HEK293 (cell line): ENCODE measurements around the gene MMP24.

Experiments
- RBAK ChIP-seq: fragments of 450-650 bp; formaldehyde crosslinking; IDR thresholded peaks from 2 replicates; pipeline ENCODE4 v1.5.1; 2016; ENCODE audit warnings: missing biosample characterization, missing genetic modification characterization
- TCF7L2 ChIP-seq: IDR thresholded peaks from 2 replicates; pipeline ENCODE4 v1.6.1; 2011; ENCODE audit warnings: low read depth, mild to moderate bottlenecking, inconsistent platforms, low read length, moderate library complexity, borderline replicate concordance
- ZEB2 ChIP-seq: fragments of 450-650 bp; formaldehyde crosslinking; IDR thresholded peaks from 2 replicates; pipeline ENCODE4 v1.5.1; 2016; ENCODE audit warnings: missing biosample characterization, missing genetic modification characterization
- ZNF266 ChIP-seq: fragments of 450-650 bp; formaldehyde crosslinking; IDR thresholded peaks from 2 replicates; pipeline ENCODE4 v1.5.1; 2016; ENCODE audit warnings: missing biosample characterization, missing genetic modification characterization, low read depth
- ZNF274 ChIP-seq, 2 experiments: fragments of 200-500 bp in 1 of 2; fragments of 450-650 bp in 1 of 2; sonication (Bioruptor generic) in 1 of 2; formaldehyde crosslinking in 1 of 2; IDR thresholded peaks; 2 replicates each; pipeline versions ENCODE4 v1.5.1 to v1.6.1; 2014 to 2016; ENCODE audit warnings: borderline replicate concordance in 1 of 2, inconsistent platforms in 1 of 2, low read length in 1 of 2, missing biosample characterization in 1 of 2, missing genetic modification characterization in 1 of 2
- ZNF416 ChIP-seq: fragments of 450-650 bp; formaldehyde crosslinking; IDR thresholded peaks from 2 replicates; pipeline ENCODE4 v1.5.1; 2016; ENCODE audit warnings: missing biosample characterization, missing genetic modification characterization
- ZNF48 ChIP-seq: fragments of 450-650 bp; formaldehyde crosslinking; IDR thresholded peaks from 2 replicates; pipeline ENCODE4 v1.5.1; 2016; ENCODE audit warnings: missing biosample characterization, missing genetic modification characterization
- ZNF521 ChIP-seq: fragments of 450-650 bp; formaldehyde crosslinking; IDR thresholded peaks from 2 replicates; pipeline ENCODE4 v1.5.1; 2017; ENCODE audit warnings: missing biosample characterization, mild to moderate bottlenecking, missing genetic modification characterization
- ZNF561 ChIP-seq: fragments of 450-650 bp; IDR thresholded peaks from 2 replicates; pipeline ENCODE4 v1.5.1; 2018; ENCODE audit warnings: missing biosample characterization, missing genetic modification characterization, borderline replicate concordance
- ZNF621 ChIP-seq: fragments of 450-650 bp; formaldehyde crosslinking; IDR thresholded peaks from 2 replicates; pipeline ENCODE4 v1.5.1; 2017; ENCODE audit warnings: missing biosample characterization, missing genetic modification characterization
- TF ChIP-seq, protein P1 (sequence below): fragments of 450-650 bp; formaldehyde crosslinking; IDR thresholded peaks from 2 replicates; pipeline ENCODE4 v1.5.1; 2016; ENCODE audit warnings: missing biosample characterization, missing genetic modification characterization
- TF ChIP-seq, protein P2 (sequence below): fragments of 450-650 bp; formaldehyde crosslinking; IDR thresholded peaks from 2 replicates; pipeline ENCODE4 v1.5.1; 2016; ENCODE audit warnings: missing biosample characterization, missing genetic modification characterization
- TF ChIP-seq, protein P3 (sequence below): fragments of 450-650 bp; formaldehyde crosslinking; IDR thresholded peaks from 2 replicates; pipeline ENCODE4 v1.5.1; 2016; ENCODE audit warnings: missing biosample characterization, missing genetic modification characterization

DNA sequence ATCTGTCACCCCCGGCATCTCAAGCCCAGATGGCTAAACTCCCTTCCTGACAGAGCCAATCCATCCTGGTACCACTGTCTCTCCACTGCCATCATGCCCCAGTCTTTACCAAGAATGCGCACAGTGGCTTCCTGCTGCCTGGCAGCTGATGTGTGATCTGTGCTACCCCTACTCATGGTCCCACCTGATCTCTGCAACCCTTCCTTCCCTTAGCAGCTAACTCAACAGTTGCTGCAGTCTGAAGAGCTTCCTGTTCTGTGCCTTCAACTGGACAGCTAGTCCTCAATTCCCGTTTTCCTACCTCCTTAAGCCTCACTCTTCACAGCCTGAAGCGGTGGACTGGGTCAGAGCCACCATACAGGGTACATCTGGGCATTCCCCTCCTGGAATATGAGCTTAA is 73.3 kb downstream of the MMP24 start:
- TF ChIP-seq ZNF266 (tag by site-specific recombination) (no peak), ZNF416 (no peak), ZEB2 (no peak), ZNF561 (no peak), ZNF274 (IDR thresholded peaks at IDR 0.05; ENCODE audit: low read length) (no peak), ZNF274 (tag by site-specific recombination; IDR thresholded peaks at IDR 0.05; ENCODE audit: borderline replicate concordance) (no peak), ZNF521 (tag by site-specific recombination) (no peak), TCF7L2 (no peak), RBAK (no peak), ZNF48 (tag by site-specific recombination) (no peak), ZNF621 (tag by site-specific recombination) (no peak)
- TF ChIP-seq, protein P1, sequence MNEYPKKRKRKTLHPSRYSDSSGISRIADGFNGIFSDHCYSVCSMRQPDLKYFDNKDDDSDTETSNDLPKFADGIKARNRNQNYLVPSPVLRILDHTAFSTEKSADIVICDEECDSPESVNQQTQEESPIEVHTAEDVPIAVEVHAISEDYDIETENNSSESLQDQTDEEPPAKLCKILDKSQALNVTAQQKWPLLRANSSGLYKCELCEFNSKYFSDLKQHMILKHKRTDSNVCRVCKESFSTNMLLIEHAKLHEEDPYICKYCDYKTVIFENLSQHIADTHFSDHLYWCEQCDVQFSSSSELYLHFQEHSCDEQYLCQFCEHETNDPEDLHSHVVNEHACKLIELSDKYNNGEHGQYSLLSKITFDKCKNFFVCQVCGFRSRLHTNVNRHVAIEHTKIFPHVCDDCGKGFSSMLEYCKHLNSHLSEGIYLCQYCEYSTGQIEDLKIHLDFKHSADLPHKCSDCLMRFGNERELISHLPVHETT (tag by site-specific recombination), result no peak
- TF ChIP-seq, protein P2, sequence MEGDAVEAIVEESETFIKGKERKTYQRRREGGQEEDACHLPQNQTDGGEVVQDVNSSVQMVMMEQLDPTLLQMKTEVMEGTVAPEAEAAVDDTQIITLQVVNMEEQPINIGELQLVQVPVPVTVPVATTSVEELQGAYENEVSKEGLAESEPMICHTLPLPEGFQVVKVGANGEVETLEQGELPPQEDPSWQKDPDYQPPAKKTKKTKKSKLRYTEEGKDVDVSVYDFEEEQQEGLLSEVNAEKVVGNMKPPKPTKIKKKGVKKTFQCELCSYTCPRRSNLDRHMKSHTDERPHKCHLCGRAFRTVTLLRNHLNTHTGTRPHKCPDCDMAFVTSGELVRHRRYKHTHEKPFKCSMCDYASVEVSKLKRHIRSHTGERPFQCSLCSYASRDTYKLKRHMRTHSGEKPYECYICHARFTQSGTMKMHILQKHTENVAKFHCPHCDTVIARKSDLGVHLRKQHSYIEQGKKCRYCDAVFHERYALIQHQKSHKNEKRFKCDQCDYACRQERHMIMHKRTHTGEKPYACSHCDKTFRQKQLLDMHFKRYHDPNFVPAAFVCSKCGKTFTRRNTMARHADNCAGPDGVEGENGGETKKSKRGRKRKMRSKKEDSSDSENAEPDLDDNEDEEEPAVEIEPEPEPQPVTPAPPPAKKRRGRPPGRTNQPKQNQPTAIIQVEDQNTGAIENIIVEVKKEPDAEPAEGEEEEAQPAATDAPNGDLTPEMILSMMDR, result no peak
- TF ChIP-seq, protein P3, sequence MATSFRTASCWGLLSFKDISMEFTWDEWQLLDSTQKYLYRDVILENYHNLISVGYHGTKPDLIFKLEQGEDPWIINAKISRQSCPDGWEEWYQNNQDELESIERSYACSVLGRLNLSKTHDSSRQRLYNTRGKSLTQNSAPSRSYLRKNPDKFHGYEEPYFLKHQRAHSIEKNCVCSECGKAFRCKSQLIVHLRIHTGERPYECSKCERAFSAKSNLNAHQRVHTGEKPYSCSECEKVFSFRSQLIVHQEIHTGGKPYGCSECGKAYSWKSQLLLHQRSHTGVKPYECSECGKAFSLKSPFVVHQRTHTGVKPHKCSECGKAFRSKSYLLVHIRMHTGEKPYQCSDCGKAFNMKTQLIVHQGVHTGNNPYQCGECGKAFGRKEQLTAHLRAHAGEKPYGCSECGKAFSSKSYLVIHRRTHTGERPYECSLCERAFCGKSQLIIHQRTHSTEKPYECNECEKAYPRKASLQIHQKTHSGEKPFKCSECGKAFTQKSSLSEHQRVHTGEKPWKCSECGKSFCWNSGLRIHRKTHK, result no peak
